Activated effector memory CD4-positive, alpha-beta T cell treated with Interleukin-2 at 50 U/mL for 16 hours (primary cell): ENCODE results near the gene CUX1.
"Not testable (repeated sequence)": the region's sequence is repeated elsewhere in the genome, so short reads cannot be mapped to it uniquely, and the experiment has no call there.

Experiments
- DNase-seq: peaks from one replicate; pipeline ENCODE4 v3.0.0-alpha.2; 2020

The CUX1 gene

DNA sequence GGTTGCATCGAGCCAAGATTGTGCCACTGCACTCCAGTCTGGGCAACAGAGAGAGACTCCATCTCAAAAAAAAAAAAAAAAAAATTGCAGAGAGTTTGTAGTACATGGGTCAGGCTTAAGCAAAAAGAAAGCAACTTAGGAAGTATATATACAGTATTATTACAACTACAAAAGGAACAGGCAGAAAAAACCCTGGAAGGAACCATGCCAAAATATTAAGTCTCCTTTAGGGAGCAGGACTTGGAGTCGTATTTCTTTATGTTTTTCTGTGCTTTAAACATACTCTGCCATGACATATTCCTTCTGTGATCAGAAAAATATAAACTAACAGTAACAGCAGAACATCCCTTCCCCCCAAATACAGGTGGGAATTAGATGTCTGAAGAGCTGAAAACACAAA is 144.4 kb downstream of the CUX1 start:
- DNase-seq = no peak

DNA sequence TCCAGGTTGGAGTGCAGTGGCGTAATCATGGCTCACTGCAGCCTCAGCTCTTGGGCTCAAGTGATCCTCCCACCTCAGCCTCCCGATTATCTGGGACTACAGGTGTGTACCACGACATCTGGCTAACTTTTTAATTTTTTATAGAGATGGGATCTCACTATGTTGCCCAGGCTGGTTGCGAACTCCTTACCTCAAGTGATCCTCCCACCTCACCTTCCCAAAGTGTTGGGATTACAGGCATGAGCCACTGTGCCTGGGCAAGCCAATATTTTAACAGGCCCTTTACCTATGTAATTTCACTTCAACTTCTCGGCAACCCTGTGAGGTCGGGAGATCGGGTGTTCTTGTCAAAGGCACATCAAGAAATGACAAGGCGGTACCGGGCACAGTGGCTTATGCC is 146.3 kb downstream of the CUX1 start:
- no peak for DNase-seq

DNA sequence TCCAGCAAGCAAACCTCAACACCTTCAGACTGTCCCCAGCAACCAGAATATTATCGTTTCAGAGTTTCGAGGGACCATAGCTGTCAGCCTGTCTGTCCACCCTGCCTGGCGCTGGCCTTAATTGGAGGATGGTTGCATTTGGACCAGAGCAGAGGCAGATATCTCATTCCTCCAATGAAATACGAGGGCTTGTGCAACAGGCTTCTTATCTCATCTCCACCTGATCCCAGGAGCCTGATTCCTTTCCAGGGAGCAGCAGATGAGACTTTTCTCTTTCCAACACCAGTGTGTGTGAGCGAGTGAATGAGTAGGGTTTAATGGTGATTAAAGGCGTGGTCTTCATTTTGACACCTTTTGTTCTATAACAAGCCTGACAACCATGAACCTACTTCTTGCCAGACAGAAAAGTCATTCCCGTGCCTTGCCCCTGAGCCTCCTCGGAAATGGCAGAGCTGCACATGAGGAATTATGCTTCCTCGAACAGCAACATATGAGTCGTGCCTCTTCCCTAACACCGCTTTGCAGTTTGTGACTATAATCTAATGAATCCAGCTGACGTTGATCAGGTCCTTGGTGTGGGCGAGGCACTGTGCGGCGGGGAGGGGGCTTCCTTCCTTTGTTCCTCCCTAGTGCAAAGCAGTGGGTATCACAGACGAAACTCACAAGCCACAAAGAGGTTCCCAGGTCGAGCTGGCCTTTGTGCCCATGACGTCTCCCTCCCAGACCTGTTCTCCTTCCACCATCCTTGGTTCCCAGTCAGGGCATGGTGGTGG is 147.4 kb downstream of the CUX1 start:
- DNase-seq = no peak

DNA sequence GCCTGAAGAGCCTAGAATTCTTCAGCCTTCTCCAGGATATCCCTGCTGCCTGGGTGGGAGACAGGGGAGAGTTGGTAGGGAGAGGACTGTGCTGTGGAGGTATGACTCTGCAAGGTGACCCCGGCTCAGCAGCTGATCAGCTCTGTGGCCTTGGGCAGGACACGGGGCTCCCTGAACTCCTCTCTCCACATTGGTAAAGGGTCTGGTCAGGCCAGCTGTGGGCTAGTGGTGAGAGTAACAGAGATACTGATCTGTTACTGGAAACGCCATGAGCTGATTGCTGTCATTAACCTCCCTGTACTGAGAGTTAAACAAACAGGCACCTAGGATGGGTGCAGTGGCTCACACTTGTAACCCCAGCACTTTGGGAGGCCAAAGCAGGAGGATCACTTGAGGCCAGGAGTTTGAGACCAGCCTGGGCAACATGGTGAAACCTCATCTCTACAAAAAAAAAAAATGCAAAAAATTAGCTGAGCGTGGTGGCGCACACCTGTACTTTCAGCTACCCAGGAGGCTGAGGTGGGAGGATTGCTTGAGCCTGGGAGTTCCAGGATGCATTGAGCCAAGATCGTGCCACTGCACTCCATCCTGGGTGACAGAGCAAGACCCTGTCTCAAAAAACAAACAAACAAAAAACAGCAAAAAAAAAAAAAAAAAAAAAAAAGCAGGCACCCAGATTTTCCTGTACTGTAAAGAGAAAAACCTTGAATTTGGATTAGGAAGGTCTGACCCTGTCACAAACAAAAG is 151.5 kb downstream of the CUX1 start:
- no peak for DNase-seq

DNA sequence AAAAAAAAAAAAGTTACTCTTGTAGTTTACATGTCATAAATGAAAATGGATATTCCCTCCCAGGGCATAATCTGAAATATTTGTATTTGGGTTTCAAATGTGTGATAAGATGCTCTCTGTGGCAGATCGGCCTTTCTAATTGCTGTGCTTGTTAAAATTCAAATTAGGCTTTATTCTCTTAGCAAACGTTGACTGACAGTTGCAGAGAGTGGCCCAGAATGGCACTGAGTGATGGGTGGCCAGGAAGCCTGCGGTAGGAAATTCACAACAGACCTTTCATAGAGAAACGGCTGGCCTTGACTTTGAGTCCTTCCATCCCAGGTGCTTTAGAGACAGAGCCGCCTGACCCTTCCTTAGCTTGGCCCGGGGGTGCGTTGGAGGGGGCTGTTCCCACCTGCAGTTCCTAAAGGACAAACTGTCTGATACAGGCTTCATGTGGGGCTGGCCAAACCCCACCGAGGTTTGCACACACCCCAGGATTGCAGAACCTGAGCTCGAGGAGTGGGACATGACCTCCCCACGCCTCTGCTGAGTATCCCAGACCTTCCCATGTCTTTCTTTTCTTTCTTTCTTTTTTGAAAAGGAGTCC is 152.7 kb downstream of the CUX1 start:
- DNase-seq = no peak

DNA sequence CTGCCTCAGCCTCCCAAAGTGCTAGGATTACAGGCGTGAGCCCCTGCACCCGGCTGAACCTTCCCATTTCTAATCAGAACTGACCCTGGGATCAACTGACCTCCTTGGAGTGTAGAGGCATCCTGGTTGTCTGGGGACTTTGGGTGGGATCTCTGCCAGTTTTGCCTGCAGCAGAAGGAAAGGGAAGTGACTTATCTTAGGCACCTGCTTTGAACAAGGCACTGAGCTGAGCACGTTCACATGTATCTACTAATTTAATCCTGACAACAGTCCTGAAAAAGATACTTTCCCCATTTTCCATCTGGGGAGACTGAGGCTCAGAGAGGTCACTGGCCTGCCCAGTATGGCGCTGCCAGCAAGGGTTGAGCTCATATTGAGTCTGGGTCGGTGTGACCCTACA is 153.4 kb downstream of the CUX1 start:
- no peak for DNase-seq

DNA sequence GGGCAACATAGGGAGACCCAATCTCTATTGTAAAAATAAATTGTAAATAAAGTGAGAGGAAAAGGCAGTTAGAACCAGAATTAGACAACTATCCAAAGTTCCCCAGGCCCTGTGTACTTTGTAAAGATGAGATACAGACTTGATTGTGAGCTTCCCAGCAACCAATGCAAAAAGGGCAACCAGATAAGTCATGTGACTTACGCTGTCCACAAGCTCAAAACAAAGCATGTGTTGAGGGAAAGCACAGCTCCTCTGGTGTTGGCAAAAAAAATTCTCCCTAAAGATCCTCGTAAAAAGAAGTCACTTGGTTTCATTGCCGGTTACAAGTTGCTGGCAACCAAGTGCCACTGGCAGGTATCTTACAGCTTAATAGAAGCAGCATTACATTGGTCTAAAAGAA is 154.0 kb downstream of the CUX1 start:
- no peak for DNase-seq

DNA sequence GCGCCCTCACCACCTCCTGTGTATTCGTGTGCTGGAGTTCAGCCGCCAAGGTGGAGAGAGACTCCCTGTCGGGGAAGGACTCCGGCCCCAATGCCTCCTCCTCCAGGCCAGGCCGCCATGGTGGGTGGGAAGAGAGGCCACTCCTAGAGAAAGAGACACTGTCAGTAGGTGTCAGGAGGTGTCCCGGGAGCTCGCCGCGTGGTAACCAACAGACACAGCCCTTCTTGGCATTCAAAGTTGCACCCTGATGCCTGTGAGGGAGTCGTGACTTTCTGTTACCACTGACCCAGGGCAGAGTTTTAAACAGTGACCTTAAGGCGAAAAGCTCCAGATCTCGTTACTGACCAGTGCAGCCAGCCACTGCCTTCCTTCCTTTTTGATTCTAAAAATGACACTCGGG is 155.2 kb downstream of the CUX1 start:
- no peak for DNase-seq

DNA sequence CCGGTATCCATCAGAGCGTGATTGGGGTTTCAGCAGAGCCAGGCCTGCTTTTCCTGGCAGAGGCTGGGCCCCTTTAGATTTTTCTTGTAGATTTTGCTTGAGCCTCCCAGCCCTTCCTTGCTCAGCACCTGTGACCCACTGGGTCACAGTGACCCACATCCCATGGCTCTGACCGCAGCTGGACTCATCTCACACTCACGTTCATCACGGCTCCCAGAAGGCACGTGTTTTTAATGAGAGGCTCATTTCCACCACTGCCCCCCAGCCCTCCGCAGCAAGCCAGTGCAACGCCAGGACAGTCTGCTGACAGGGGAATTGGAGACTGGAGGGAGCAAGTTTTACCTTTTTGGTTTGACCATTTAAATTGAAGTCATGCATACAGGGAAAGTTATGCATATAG is 155.7 kb downstream of the CUX1 start:
- no peak for DNase-seq

DNA sequence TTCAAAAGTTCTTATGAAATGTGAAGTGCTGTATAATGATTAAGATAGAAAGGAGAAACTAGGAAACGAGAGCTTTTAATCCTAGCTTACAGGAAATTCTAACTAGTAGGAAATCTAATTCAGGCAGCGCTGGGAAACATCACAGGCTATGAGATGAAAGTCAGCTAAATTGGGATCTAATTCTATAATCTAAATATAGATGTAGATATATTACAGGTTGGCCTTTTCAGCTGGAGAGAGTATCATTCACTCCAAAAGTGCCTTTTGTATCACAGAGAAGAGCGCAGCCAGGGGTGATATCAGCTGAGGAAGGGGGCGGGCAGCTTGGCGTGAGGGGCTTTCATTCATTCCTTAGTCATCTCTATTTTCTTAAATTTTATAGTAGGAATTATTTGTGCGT is 157.0 kb downstream of the CUX1 start:
- DNase-seq = no peak

DNA sequence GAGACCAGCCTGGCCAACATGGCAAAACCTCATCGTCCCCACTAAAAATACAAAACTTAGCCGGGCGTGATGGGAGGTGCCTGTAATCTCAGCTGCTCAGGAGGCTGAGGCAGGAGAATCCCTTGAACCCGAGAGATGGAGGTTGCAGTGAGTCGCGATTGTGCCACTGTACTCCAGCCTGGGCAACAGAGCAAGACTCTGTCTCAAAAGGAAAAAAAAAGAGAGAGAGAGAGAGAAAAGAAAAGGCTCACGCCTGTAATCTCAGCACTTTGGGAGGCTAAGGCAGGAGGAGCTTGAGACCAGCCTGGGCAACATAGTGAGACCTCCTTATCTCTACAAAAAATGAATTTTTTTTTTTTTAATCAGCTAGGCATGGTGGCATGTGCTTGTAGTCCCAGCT is 157.6 kb downstream of the CUX1 start:
- DNase-seq = no peak

DNA sequence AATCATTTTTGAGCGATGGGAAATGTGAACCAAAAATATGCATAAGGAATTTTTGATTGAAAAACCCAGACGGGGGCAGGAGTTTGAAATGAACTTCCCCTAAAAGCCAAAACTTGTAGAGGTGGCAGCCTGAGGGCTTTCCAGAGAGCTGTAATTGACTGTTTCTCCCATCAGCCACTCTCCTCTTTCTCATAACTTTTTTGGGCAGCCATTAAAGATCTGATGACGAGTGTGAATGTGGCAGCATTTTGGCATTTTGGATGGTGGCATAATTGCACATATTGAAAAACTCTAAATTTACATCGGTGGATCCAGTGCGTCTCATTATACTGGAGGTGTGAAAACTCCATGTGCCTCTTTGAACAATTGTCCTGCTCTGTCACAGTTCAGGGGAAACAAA is 159.0 kb downstream of the CUX1 start:
- DNase-seq = no peak

DNA sequence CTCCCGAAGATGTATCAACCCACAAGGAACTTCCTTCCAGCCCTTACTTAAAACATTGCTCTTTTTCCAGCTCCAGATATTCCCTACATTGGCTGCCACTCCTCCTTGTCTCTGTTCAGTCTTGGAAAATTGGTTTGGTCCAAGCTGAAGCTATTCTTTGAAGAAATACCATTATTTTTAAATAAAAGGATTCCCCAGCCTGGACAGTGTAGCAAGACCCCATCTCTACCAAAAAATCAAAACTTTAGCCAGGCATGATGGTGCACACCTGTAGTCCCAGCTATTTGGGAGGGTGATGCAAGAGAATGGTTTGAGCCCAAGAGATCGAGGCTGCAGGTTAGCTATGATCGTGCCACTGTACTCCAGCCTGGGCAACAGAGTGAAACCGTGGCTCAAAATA is 159.8 kb downstream of the CUX1 start:
- no peak for DNase-seq

DNA sequence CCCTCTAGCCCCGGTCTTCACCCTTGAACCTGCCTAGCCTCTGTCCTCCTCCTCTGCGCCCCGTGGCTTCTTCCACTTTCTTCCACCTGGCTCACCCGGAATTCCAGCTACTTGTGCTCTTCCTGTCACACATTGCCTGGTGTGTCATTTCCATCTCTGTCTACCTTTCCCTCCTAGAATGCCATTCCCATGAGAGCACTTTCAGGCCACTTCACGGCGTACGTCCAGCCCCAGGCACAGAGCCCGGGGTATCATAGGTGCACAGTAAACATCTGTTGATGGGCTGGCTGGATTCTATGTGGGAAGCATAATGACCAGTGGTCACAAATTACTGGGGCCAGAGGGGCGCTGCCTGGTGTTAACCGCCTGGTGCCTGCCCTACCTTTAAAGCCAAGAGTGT is 161.3 kb downstream of the CUX1 start:
- no peak for DNase-seq

DNA sequence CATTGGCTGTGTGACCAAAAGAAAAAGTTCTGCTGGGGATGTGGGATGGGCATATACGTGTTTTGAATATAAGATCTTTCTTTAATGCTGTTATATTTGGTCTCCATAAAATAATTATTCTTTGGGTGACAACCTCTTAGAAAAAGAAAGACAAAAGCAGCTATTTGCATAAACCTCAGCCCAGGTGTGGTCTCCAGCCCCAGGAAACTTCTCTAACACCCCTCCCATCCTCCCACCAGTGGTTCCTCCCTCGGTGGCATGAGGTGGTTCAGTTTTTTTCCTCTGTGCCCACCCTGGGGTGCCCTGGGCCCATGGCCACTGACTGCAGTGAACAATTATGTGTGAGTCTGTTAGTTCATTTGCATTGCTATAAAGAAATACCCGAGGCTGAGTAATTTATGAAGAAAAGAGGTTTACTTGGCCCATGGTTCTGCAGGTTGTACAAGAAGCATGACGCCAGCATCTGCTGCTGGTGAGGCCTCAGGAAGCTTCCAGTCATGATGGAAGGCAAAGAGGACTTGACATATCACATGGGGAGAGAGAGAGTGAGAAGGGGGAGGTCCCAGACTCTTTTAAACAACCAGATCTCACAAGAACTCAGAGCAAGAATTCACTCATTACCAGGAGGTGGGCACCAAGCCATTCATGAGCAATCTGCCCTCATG is 165.9 kb downstream of the CUX1 start:
- no peak for DNase-seq

DNA sequence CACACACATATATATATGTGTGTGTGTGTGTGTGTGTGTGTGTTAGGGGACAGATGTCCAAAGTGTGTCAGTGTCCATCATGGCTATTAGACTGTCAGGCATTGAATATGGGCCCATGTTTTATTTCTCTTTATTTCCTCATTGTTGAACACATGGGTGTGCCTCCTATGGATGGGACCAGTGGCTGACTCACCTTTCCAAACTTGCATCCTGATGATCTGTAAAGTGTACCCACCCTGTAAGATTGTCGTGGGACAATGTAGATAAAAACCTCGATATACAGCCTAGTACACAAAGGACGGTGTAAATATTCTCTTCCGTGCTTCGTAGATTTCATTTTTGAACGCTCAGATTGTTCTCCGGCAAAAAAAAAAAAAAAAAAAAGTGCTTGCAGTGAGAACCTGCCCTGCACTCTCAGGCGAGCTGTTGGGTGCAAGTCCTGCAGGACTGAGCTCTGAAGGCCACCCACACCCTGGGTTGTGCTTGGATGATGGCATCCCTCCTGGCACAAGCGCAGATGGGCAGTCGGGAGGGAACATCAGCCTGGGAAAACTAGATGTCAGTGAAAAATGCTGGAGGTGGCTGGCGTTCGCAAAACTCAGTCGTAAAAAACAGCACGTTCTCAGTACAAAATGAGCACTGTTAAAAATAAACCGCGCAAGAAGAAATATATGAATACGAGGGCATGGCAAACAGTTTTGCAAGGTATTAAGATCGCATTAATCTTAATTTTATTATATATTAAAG is 166.9 kb downstream of the CUX1 start:
- no peak for DNase-seq

DNA sequence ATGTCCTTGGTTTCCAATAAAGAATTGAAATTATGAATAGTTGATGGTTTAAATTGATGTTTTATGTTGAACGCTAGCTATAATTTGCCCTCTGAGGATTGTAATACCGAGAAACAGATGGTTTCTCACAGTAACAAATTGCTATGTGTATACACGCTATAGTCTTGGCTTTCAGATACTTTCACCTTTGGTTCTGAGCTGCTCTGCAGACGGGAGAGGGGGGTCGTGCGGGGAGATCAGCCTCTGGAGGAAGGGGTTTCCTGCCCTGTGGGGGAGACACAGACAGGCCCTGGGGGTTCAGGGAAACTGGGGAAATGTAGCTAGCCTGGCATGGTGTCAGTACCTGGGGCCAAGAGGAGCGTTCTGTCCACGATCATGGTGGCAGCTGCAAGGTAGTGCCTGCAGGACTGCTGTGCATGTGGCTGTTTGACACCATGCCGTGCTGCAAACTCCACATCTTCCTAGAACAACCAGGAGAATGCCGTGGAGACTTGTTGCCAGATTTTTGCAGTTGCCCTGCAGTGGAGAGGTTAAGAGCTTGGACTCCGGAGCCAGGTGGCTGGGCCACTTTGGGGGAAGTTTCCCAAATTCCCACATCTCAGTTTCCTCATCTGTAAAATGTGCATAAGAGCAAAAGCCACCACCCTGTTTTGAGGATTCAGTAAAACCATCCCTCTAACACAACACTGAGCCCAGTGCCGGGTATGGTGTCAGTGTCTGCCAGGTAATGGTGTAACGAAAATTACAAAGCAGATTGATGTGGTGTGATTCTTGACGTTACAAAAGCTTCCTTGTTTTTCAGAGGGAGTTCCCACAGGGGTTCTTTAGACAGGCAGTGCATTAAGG is 167.9 kb downstream of the CUX1 start:
- no peak for DNase-seq

DNA sequence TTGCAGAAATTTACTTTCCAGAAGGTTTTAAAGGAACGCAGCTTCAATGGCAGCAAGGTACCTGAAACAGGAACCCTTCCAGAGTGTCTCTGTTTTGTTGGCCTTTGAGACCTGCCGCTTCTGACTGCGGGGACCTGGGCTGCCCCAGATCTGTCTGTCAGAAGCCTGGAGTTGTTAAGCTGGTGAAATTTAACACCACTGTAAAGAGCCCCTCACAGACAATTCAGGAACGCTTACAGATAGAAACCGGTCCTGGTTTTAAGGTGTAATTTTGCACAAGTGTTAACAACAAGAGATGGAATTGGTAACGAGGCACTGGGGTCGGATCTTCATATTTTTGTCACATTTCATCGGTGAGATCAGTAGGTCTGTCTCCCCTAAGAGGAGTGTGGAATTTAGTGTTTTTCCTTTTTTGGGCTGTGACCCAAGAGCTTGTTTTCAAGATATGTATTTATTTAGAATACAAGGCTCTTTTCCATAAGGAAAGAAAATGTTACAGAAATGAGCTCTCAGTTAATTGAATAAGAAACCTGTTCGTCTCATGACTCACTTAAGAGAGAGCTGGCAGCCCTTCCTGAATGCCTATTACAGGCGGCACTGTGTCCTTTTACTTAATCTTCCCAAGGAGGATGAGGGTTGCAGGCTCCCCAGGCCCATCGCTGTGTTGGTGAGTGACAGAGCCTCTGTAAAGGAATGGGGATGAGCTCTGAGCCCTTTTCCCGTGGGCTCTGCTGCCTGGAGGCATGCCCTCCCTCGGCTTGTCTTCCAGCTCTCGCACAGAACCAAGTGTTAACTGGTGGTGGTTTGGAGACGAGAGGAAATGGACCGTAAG is 168.7 kb downstream of the CUX1 start:
- no peak for DNase-seq

DNA sequence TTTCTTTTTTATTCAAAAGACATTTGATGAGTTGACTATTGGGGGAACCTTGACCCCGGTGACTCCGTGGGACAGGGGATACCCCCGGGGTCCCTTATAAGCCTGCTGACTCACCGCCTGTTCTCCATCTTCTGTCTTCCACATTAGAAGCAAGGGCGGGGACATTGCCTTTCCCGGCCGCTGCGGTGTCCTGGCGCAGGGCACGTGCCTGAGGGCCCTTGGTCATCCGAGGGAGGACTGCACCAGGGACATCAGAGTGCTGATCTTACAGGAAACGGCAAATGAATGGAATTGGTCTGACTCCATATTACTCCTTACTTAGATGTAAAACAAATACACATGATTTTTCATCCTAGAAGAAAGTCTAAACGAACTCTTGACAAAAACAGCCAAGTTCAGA is 170.1 kb downstream of the CUX1 start:
- DNase-seq = no peak

DNA sequence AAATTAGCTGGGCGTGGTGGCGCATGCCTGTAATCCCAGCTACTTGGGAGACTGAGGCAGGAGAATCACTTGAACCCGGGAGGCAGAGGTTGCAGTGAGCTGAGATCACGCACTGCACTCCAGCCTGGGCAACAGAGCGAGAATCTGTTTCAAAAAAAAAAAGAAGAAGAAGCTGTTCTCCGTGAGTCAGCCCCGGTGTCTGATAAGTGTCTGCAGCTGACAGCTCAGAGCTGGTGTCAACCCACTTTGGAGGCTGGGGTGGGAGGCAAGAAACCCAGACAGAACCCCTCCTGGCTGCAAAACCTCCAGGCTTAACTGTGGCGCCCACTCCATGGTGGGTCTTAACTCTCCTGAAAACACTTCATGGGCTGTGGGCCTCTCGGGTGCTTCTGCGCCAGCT is 170.6 kb downstream of the CUX1 start:
- not testable (repeated sequence) for DNase-seq

DNA sequence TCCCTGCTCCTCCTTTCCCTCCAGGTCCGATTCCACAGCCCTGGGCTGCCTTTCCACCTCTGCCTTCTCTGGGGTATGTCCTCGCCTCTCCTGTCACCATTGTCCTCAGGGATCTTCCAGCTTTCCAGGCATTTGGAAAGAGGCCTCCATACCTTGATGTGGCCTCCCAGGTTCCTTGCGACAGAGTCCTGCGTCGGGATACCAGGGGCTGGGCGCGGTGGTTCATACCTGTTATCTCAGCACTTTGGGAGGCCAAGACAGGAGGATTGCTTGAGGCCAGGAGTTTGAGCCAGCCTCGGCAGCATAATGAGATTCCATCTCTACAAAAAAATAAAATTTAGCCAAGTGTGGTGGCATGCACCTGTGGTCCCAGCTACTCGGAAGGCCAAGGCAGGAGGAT is 171.1 kb downstream of the CUX1 start:
- no peak for DNase-seq
